Endodermal cell (in vitro differentiated cells): ENCODE measurements around the gene EML4. TPM values are rescaled to one million over a fixed set of nuclear protein-coding genes. Genes with fewer than 3 reads are reported as not detected.
A peak's percentile ranks its signal among the peaks of the same experiment; 100 is the strongest.

Source experiments
- DNase-seq: peaks from one replicate; pipeline ENCODE4 v3.0.0-alpha.2; 2017
- H3K27ac ChIP-seq: 2 replicates; pipeline ENCODE4 v1.5.1; 2013; ENCODE audit warnings: mild to moderate bottlenecking, low read depth, low read length, moderate library complexity
- H3K27me3 ChIP-seq: 2 replicates; pipeline ENCODE4 v1.6.1; 2013; ENCODE audit warnings: mild to moderate bottlenecking, low read length, moderate library complexity; ENCODE audit not compliant: insufficient read depth, control insufficient read depth, poor library complexity, severe bottlenecking
- H3K36me3 ChIP-seq: 2 replicates; pipeline ENCODE4 v1.7.0; 2013; ENCODE audit warnings: mild to moderate bottlenecking, low read length, moderate library complexity; ENCODE audit not compliant: control insufficient read depth, insufficient read depth
- H3K4me1 ChIP-seq: one replicate; pipeline ENCODE4 v1.7.0; 2013; ENCODE audit warnings: low read length; ENCODE audit not compliant: control insufficient read depth, insufficient read depth
- H3K4me3 ChIP-seq: 2 replicates; pipeline ENCODE4 v1.5.1; 2013; ENCODE audit warnings: mild to moderate bottlenecking, low read length, moderate library complexity
- H3K9ac ChIP-seq: 2 replicates; pipeline ENCODE4 v1.6.1; 2013; ENCODE audit warnings: mild to moderate bottlenecking, low read length, moderate library complexity; ENCODE audit not compliant: poor library complexity, severe bottlenecking; ENCODE audit errors: extremely low read depth
- H3K9me3 ChIP-seq: 2 replicates; pipeline ENCODE4 v1.6.1; 2013; ENCODE audit warnings: mild to moderate bottlenecking, low read length, moderate library complexity; ENCODE audit not compliant: control insufficient read depth
- H3K27ac Mint-ChIP-seq: 2 replicates; pipeline ENCODE4 v1.8.0; 2020; ENCODE audit warnings: mixed read lengths
- H3K27me3 Mint-ChIP-seq: 2 replicates; pipeline ENCODE4 v1.8.0; 2021; ENCODE audit warnings: mild to moderate bottlenecking, mixed read lengths; ENCODE audit not compliant: insufficient read depth
- H3K36me3 Mint-ChIP-seq: 2 replicates; pipeline ENCODE4 v1.8.0; 2020; ENCODE audit warnings: low read depth, mixed read lengths
- H3K4me1 Mint-ChIP-seq: 2 replicates; pipeline ENCODE4 v1.8.0; 2020; ENCODE audit warnings: mixed read lengths
- H3K4me3 Mint-ChIP-seq: 2 replicates; pipeline ENCODE4 v1.8.0; 2020; ENCODE audit warnings: mild to moderate bottlenecking, moderate library complexity, mixed read lengths
- H3K9me3 Mint-ChIP-seq: 2 replicates; pipeline ENCODE4 v1.8.0; 2020; ENCODE audit warnings: mild to moderate bottlenecking, mixed read lengths
- WGBS, 2 experiments: methylation state at CpG; one replicate each; pipeline versions ENCODE4 v1.1.5 to v1.1.7; 2013; ENCODE audit warnings: missing lambda C conversion rate in 2 of 2, mixed read lengths in 1 of 2; ENCODE audit not compliant: insufficient coverage in 1 of 2, insufficient read length in 1 of 2; 5-methylcytosine and 5-hydroxymethylcytosine counted together
- total RNA-seq, 2 donors: library from RNA; stranded (reverse); fragmentation: NEBNext Ultra II Directional in 1 of 2; extraction: Animal tissue kit (Norgen Biotek cat#: 25700) in 1 of 2; gene quantifications; 2 replicates in 1 of 2; 3 replicates in 1 of 2; pipeline ENCODE4 v1.2.1, GENCODE V29; 2021
- TF ChIP-seq, protein P1 (sequence below): fragments of 200-600 bp; sonication (generic); conservative IDR thresholded peaks from 2 replicates; pipeline ENCODE4 v1.5.0; 2021; ENCODE audit warnings: antibody characterized with exemption, mild to moderate bottlenecking

EML4 gene
- total RNA-seq, 2 donors from 2014 or later, result 84.6 to 90.9 TPM

DNA sequence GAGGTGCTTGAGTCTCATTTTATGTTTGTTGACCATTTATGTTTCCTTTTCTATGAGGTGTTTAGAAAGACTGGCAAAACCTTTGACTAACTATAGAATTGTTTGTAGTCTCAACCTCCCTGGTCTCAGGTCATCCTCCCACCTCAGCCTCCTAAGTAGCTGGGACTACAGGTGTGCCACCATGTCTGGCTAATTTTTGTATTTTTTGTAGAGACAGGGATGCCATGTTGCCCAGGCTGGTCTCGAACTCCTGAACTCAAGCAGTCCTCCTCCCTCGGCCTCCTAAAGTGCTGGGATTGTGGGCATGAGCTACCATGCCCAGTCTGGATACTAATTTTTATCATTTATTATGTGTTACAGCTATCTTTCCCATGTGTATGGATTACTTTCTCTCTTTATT lies 67.8 kb downstream of the EML4 start:
- Histone ChIP-seq H3K9me3 (no peaks in the 10 kb centered on the region), H3K27me3 (no peaks in the 10 kb centered on the region), H3K27ac (no peak overlapping the region), H3K4me1 (peaks cover 3% of the 10 kb centered on the region), H3K36me3 (no peaks in the 10 kb centered on the region), H3K4me3 (no peak overlapping the region), H3K9ac (no peak overlapping the region)
- Mint-ChIP-seq H3K4me3 (no peak overlapping the region), H3K9me3 (no peaks in the 10 kb centered on the region), H3K27ac (no peak overlapping the region), H3K27me3 (no peaks in the 10 kb centered on the region), H3K36me3 (peaks cover 2% of the 10 kb centered on the region), H3K4me1 (peaks cover 14% of the 10 kb centered on the region)
- 84 to 98% methylated on average over 2 of the region's 2 CpGs for WGBS, 2 experiments
- DNase-seq, result no peak
- TF ChIP-seq, protein P1, sequence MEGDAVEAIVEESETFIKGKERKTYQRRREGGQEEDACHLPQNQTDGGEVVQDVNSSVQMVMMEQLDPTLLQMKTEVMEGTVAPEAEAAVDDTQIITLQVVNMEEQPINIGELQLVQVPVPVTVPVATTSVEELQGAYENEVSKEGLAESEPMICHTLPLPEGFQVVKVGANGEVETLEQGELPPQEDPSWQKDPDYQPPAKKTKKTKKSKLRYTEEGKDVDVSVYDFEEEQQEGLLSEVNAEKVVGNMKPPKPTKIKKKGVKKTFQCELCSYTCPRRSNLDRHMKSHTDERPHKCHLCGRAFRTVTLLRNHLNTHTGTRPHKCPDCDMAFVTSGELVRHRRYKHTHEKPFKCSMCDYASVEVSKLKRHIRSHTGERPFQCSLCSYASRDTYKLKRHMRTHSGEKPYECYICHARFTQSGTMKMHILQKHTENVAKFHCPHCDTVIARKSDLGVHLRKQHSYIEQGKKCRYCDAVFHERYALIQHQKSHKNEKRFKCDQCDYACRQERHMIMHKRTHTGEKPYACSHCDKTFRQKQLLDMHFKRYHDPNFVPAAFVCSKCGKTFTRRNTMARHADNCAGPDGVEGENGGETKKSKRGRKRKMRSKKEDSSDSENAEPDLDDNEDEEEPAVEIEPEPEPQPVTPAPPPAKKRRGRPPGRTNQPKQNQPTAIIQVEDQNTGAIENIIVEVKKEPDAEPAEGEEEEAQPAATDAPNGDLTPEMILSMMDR, result no peak

DNA sequence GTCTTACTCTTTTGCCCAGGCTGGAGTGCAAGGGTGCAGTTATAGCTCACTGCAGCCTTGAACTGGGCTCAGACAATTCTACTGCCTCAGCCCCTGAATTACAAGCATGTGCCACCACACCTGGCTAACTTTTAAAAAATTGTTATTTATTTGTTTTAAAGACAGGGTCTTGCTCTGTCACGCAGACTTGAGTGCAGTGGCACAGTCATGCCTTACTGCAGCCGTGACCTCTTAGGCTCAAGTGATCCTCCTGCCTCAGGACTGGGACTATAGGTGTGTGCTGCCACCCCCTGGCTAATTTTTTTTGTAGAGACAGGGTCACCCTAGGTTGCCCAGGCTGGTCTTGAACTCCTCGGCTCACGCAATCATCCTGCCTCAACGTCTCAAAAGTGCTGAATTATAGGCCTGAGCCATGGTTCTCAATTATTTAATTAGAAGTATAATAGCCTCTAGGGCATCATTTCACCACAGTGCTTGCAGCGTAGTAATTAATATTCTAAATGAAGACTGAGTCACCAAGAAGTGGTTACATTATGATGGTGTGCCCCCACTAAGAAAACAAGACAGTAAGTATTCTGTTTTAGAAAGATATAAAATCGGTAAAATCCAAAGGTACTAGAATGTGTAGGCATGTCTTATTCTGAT lies 69.6 kb downstream of the EML4 start:
- Histone ChIP-seq H3K4me3 (no peak overlapping the region), H3K4me1 (peaks cover 1% of the 10 kb centered on the region), H3K9ac (no peak overlapping the region), H3K27me3 (no peaks in the 10 kb centered on the region), H3K36me3 (no peaks in the 10 kb centered on the region), H3K9me3 (no peaks in the 10 kb centered on the region), H3K27ac (no peak overlapping the region)
- no peaks in the 10 kb centered on the region for H3K36me3 Mint-ChIP-seq
- H3K4me1 Mint-ChIP-seq, result peaks cover 14% of the 10 kb centered on the region
- no peaks in the 10 kb centered on the region for H3K9me3 Mint-ChIP-seq
- H3K27me3 Mint-ChIP-seq, result no peaks in the 10 kb centered on the region
- TF ChIP-seq, protein P1, result peak; percentile 82
- no peak overlapping the region for H3K27ac Mint-ChIP-seq
- H3K4me3 Mint-ChIP-seq, result no peak overlapping the region
- peak; percentile 87 for DNase-seq
- WGBS, 2 experiments, result 80 to 81% methylated on average over 3 to 7 of the region's 7 CpGs

DNA sequence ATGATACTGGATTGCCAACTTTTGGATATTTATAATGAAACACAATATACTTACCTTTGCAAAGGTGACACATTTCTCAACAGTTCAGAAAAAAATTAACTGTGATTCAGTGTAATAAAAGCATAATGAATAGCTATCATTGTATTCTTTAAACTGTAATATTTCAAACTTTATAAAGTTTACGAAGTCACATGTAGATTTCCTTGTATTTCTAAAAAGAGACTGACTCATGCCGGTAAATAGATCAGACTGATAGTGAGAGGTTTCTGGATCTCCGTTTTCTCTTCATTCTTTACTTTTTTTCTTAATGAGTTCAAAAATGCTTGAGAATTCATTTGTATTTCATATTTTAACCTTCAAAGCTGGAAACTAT lies 70.1 kb downstream of the EML4 start:
- WGBS, 2 experiments, result 95% methylated on average over 3 of the region's 3 CpGs; no CpG with 5 or more reads in 1 of the 2 experiments
- H3K4me3 Mint-ChIP-seq, result no peak overlapping the region

More for the DNA sequence above, 70.1 kb downstream of the EML4 start:
- Histone ChIP-seq H3K9ac (no peak overlapping the region), H3K9me3 (no peaks in the 10 kb centered on the region), H3K4me3 (no peak overlapping the region), H3K36me3 (no peaks in the 10 kb centered on the region), H3K27me3 (no peaks in the 10 kb centered on the region), H3K27ac (no peak overlapping the region), H3K4me1 (no peaks in the 10 kb centered on the region)
- Mint-ChIP-seq H3K9me3 (no peaks in the 10 kb centered on the region), H3K4me1 (peaks cover 10% of the 10 kb centered on the region), H3K27me3 (no peaks in the 10 kb centered on the region), H3K27ac (no peak overlapping the region), H3K36me3 (no peaks in the 10 kb centered on the region)
- no peak for DNase-seq
- TF ChIP-seq, protein P1, result no peak
